SU-DHL-6 (cell line): ENCODE data around the gene ACBD4.

Experiments
- EZH2phosphoT487 ChIP-seq: fragments of 200-600 bp; sonication (generic), shearing (Covaris generic); conservative IDR thresholded peaks from 2 replicates; pipeline ENCODE4 v1.6.1; 2018; ENCODE audit warnings: mild to moderate bottlenecking, antibody characterized with exemption, low read length, moderate library complexity, mixed read lengths
- TF ChIP-seq, protein P1 (sequence below): fragments of 200-600 bp; sonication (generic); IDR thresholded peaks from one replicate; pipeline ENCODE4 v1.5.1; 2017; ENCODE audit warnings: antibody characterized with exemption, mild to moderate bottlenecking, low read length, moderate library complexity; ENCODE audit not compliant: insufficient read depth, poor library complexity, severe bottlenecking

- TF ChIP-seq, protein P1, sequence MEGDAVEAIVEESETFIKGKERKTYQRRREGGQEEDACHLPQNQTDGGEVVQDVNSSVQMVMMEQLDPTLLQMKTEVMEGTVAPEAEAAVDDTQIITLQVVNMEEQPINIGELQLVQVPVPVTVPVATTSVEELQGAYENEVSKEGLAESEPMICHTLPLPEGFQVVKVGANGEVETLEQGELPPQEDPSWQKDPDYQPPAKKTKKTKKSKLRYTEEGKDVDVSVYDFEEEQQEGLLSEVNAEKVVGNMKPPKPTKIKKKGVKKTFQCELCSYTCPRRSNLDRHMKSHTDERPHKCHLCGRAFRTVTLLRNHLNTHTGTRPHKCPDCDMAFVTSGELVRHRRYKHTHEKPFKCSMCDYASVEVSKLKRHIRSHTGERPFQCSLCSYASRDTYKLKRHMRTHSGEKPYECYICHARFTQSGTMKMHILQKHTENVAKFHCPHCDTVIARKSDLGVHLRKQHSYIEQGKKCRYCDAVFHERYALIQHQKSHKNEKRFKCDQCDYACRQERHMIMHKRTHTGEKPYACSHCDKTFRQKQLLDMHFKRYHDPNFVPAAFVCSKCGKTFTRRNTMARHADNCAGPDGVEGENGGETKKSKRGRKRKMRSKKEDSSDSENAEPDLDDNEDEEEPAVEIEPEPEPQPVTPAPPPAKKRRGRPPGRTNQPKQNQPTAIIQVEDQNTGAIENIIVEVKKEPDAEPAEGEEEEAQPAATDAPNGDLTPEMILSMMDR: no peak
- TF ChIP-seq EZH2phosphoT487: no peak
These were observed 7.2 kb upstream of the ACBD4 start for GRCh38 chr17:45128331-45128730.
